HG03354 (cell line): ENCODE measurements around the gene MRS2.

Source experiments
- ATAC-seq: cut with Tn5 transposase; IDR thresholded peaks from one replicate; pipeline ENCODE4 v1.9.1; 2021; ENCODE audit warnings: mild to moderate bottlenecking; ENCODE audit not compliant: unreplicated experiment, poor library complexity, severe bottlenecking

Gene MRS2

DNA sequence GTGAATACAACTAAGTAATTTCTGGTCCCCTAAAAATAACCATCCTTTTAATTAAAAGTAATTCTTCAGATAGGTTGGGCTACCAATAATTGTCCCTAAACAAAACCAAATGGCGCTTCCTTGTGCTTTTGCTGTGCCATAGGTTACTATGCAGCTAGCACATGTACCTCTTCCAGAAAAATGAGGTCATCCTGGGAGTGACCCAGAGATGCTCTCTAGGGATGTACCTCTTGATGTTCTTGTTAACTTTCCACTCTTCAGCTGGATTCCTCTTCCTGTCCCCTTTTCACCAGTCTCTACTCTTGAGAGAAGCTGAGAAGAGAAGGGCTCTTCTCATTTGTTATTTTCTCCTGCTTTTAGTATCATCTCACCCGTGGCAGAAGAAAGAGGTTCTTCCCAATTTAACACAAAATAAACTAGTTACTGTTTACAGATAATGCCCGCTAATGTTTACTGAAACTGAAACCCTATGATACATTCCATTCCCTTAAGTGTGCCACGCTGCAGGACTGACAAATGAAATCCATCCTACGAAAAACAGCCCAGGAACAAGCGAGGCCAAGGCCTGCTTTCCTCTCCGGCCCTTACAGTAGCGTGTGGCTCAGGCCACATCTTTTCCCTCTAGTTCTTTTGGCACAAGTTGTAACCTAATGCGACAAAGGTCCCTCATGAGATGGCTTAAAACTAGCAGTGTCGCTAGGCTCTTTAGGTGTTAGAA lies 24.2 kb downstream of the MRS2 start:
- ATAC-seq, result no peak

GRCh38 chr6:24428615-24429014 lies 25.9 kb downstream of the MRS2 start:
- ATAC-seq, result no peak

- ATAC-seq, result no peak
Observed at GRCh38 chr6:24429146-24429545, 26.4 kb downstream of the MRS2 start.

GRCh38 chr6:24430086-24430485 lies 27.4 kb downstream of the MRS2 start:
- no peak for ATAC-seq

DNA sequence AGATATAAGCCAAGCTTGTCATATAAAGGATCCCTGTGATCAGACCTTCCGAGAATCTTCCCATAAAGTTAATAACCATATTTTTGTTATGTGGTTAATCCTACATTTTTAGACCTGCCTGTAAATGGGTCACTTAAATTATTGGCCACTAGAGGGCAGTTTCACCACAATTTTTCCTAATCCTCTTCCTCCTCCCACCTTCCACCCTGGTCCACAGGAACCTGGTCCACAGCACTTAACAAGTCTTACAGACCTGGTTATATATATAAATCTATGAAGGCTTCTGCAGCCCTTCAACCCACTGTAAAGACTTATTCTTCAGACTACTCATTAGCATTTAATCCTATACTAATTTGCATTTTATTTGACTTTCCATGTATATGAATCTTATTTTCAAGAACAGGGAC lies 28.3 kb downstream of the MRS2 start:
- ATAC-seq, result peak; percentile 59

DNA sequence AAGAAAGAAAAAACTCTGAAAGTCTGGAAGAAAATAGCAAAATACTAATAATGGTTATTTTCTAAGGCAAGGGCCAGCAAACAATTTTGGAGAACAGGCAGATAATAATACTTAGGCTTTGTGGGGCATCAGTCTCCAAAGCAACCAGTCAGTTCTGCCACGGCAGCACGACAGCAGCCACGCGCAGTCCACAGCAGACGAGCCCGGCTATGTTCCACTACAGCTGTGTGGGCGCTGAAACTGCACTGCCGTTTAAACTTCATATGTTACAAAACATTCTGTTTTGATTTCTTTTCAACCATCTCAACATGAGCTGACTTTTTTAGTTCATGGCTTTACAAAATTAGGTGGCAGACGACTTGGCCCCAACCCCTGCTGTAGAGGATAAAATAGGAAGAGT lies 29.9 kb downstream of the MRS2 start:
- ATAC-seq, result no peak

GRCh38 chr6:24436979-24437378 lies 34.2 kb downstream of the MRS2 start:
- ATAC-seq, result no peak

- no peak for ATAC-seq
Observed at GRCh38 chr6:24439858-24440539, 37.3 kb downstream of the MRS2 start.

DNA sequence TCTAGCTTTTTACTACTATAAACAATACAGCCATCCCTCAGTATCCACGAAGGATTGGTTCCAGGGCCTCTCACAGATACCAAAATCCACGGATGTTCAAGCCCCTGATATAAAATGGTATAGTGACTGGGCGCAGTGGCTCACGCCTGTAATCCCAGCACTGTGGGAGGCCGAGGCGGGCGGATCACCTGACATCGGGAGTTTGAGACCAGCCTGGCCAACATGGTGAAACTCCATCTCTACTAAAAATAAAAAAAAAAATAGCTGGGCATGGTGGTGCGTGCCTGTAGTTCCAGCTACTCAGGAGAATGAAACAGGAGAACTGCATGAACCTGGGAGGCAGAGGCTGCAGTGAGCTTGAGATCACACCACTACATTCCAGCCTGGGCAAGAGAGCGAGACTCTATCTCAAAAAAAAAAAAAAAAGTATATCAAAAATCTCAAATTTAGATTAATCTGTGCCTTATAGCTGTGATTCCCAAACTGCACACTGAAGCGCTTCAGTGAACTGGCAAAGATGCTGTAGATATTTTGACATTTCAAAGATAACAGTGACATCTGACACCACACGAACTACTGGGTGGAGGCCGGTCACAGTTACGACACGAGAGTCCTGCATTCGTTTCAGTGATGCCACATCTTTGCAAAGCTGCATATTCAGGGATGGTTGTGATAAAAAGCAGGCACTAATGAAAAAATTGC lies 38.3 kb downstream of the MRS2 start:
- no peak for ATAC-seq

GRCh38 chr6:24441599-24441904 lies 38.8 kb downstream of the MRS2 start:
- no peak for ATAC-seq

- no peak for ATAC-seq
Observed at GRCh38 chr6:24444588-24444987, 41.9 kb downstream of the MRS2 start.

GRCh38 chr6:24445704-24446103 lies 43.0 kb downstream of the MRS2 start:
- ATAC-seq, result no peak

DNA sequence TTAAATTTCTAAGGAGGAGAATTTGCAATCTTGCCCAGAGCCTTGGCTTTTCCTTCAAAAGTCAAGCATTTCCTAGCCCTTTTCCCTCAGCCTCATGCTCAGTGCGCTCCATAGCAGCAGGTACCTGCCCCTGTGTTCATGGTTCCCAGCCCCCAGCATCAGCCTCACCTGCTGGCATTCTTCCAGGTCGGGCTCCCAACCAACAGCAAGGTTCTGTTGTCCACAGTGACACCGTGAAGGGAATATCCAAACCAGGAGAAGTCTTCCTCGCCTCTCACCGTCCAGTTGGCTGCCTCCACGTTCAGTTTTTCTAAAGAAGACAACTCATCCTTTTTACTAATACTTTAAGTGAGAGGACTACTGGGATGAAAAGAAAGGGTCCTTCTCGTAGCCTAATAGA lies 43.9 kb downstream of the MRS2 start:
- no peak for ATAC-seq

DNA sequence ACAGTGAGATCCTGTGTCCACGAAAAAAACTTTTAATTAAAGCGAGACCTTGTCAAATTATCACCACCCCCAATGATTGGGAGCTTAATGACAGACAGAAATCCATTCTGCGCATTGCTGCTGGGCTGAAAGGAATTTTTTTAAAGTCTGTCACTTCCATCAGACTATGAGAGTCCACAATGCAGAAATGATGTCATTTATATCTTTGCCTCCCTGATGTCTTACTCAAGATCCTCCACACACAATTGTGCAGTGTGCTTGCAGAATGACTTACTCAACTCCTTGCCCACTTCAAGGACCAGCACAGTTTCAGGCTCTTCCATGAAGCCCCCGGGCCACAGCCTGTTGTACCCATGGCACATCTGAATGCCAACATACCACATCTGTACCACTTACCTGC lies 45.7 kb downstream of the MRS2 start:
- no peak for ATAC-seq

GRCh38 chr6:24448828-24449525 lies 46.2 kb downstream of the MRS2 start:
- ATAC-seq, result no peak

DNA sequence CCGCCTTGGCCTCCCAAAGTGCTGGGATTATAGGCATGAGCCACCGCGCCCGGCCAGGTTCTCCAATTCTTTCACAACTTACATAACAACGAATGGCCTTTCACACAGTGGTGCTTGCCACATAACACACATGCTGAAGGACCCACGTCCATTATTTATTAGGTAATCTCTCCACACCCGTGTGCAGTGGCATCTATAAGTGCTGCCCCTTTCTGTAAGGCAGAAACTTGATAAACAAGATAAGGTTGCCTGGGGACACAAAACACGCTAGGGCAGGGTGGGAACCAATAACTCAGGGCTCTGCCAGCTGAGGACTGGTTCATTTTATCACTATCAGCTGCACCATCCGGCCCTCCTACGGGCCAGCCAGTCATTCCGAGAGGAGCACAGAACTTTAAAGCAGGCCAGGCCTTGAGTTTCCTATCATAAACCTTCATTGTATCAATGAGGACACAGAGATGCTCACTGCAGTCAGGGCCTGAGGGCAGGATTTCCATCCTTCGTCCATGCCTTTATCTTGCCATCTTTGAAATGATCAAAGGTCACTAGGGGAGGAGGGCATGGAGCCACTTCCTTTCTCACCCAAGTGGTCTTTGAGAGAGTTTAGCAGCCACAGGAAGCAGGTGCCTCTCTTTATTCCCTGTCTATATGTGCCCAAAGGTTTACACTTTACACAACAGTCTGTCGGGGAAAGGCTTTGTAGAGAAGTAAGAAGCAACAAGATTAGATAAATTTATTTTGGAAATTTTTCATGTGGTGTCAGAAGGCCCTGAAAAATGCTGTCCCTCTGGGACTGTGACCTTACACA lies 49.0 kb downstream of the MRS2 start:
- ATAC-seq, result no peak

DNA sequence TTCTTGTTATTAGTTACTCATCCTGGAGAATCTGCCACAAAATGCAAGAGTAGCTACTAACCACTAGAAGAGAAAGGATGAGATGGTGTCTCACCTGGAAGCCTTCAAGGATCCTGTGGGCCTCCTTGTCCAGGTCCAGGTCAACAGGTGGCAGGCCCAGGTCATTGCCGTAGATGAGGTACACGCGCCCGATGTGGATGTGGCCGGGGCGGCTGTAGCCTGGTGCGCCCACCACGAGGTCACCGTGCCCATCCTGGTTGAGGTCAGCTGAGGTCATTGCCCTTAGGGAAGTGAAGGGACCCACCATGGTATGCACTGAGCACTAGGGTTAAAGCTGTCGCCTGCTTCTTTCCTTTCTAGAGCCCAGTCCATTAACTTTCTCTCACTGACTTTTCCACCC lies 51.2 kb downstream of the MRS2 start:
- ATAC-seq, result no peak

DNA sequence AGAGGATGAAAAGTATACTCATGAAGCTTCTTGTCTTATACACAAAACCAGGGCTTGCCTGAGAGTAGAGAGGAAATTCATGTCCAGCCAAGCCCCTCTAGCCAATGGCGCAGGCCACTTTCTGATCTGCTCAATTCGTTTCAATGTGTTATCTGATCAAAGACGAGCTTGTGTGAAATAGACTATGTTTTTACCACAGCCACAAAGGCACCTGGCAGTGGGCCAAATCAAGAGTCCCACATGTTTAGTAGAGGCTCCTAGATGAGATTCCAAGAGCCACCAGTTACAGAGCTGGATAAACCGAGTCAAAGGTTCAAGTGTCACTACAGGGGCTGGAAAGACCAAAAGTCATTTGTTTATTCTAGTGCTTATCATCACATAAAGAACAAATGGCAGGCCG lies 51.7 kb downstream of the MRS2 start:
- ATAC-seq, result no peak

DNA sequence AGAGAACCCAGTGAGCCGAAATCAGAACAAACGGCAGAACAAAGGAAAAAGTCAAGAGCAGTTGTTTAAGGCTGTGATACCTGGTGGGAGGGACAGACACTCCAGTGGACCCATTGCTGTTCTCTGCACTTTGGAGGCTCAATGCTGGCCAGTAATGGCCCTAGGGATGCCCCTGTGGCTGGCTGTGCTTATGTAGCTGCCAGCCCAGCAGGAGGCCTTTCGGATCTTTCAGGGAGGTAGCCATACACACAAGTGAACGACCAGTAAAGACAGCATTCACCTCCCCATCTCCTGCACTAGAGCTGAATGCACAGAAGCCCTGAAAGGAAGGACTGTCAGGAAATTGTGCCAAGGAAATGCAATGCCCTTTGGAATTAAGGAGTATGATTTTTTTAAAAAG lies 52.3 kb downstream of the MRS2 start:
- ATAC-seq, result no peak

DNA sequence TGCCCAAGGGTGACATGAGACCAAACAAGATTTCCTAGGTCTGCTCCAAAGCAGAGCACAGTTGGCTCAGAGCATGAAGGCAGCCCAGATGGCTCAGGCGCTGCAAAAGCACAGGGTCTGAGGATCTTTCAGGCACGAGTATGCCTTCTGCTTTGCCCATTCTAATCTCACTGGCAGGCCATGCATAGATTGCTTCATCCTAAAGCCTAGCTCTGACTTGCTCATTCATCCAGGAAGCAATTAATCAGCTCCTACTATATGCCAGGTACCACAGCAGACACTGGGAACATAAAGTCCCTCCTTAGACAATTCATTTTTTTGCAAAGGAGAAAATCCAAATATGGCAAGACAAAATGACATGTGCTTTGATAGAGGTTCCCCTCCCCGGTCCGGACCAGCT lies 55.4 kb downstream of the MRS2 start:
- ATAC-seq, result no peak
